B cell (primary cell): ENCODE results near the gene ELF1. TPM values are rescaled to one million over a fixed set of nuclear protein-coding genes. Genes with fewer than 3 reads are reported as not detected.
"Not testable (repeated sequence)": the region's sequence is repeated elsewhere in the genome, so short reads cannot be mapped to it uniquely, and the experiment has no call there.

Experiments
- ATAC-seq: fragments of 200-7000 bp; cut with Tn5 transposase; one replicate; pipeline ENCODE4 v1.10.0; 2021; ENCODE audit warnings: low read depth, mild to moderate bottlenecking, moderate number of reproducible peaks, moderate library complexity
- CTCF ChIA-PET: fragments of 350-600 bp; sonication (Branson Sonifier 250); formaldehyde crosslinking; loops from one replicate; lab custom pipeline; 2021; ENCODE audit warnings: antibody characterized with exemption, inconsistent platforms; lab: Charles Lee
- POLR2A ChIA-PET: fragments of 350-600 bp; sonication (Branson Sonifier 250); formaldehyde crosslinking; loops from one replicate; lab custom pipeline; 2021; ENCODE audit warnings: antibody characterized with exemption; lab: Charles Lee
- DNase-seq: peaks from one replicate; pipeline ENCODE4 v3.0.0; 2013
- H2AFZ ChIP-seq: 2 replicates; pipeline ENCODE4 v1.6.1; 2012; ENCODE audit warnings: mild to moderate bottlenecking, low read depth, low read length; ENCODE audit not compliant: insufficient read depth, poor library complexity, severe bottlenecking
- H3K27ac ChIP-seq, 2 donors: 1 replicate in 1 of 2; 2 replicates in 1 of 2; pipeline ENCODE4 v1.5.1; 2012 to 2013; ENCODE audit warnings: low read length in 2 of 2, mild to moderate bottlenecking in 2 of 2, moderate library complexity in 1 of 2
- H3K27me3 ChIP-seq, 4 experiments: fragments of 200-600 bp in 1 of 4; sonication (generic) in 1 of 4; replicated peaks in 1 of 4; 1 replicate in 2 of 4; 2 replicates in 2 of 4; pipeline versions ENCODE4 v1.6.1 to v1.7.0; 2013 to 2016; ENCODE audit warnings: low read length in 3 of 4, mild to moderate bottlenecking in 2 of 4, mixed read lengths in 1 of 4, moderate library complexity in 1 of 4; ENCODE audit not compliant: insufficient read depth in 4 of 4, control insufficient read depth in 3 of 4; ENCODE audit errors: control extremely low read depth in 1 of 4
- H3K36me3 ChIP-seq, 2 experiments: replicated peaks in 1 of 2; 1 replicate in 1 of 2; 2 replicates in 1 of 2; pipeline versions ENCODE4 v1.6.1 to v1.7.1; 2013; ENCODE audit warnings: low read length in 1 of 2; ENCODE audit not compliant: insufficient read depth in 2 of 2, control insufficient read depth in 1 of 2; ENCODE audit errors: control extremely low read depth in 1 of 2, extremely low read depth in 1 of 2
- H3K4me1 ChIP-seq, 2 donors: fragments of 200-600 bp in 1 of 2; sonication (generic) in 1 of 2; 1 replicate in 1 of 2; 2 replicates in 1 of 2; pipeline versions ENCODE4 v1.5.1 to v1.6.1; 2013 to 2017; ENCODE audit warnings: low read length in 2 of 2; ENCODE audit not compliant: control insufficient read depth in 2 of 2, insufficient read depth in 2 of 2
- H3K4me2 ChIP-seq: replicated peaks from 2 replicates; pipeline ENCODE3; 2012; ENCODE audit warnings: mild to moderate bottlenecking, low read depth, low read length; ENCODE audit not compliant: poor library complexity, severe bottlenecking
- H3K4me3 ChIP-seq, 5 experiments: fragments of 200-600 bp in 1 of 5; sonication (generic) in 1 of 5; 1 replicate in 3 of 5; 2 replicates in 2 of 5; pipeline versions ENCODE4 v1.5.1 to v1.7.0; 2011 to 2016; ENCODE audit warnings: low read length in 4 of 5, mild to moderate bottlenecking in 4 of 5, low read depth in 2 of 5, control low read depth in 1 of 5, moderate library complexity in 1 of 5; ENCODE audit not compliant: insufficient read depth in 1 of 5; ENCODE audit errors: control extremely low read depth in 1 of 5, extremely low read depth in 1 of 5
- H3K79me2 ChIP-seq: fragments of 200-600 bp; sonication (generic); one replicate; pipeline ENCODE4 v1.6.0; 2016; ENCODE audit warnings: low read length; ENCODE audit not compliant: control insufficient read depth, insufficient read depth
- H3K9ac ChIP-seq: fragments of 200-600 bp; sonication (generic); 2 replicates; pipeline ENCODE4 v1.6.1; 2017; ENCODE audit warnings: mild to moderate bottlenecking, low read length, moderate library complexity
- H3K9me3 ChIP-seq, 3 donors: one replicate each; pipeline versions ENCODE4 v1.6.1 to v1.7.1; 2013; ENCODE audit warnings: low read length in 2 of 3; ENCODE audit not compliant: control insufficient read depth in 2 of 3, insufficient read depth in 1 of 3; ENCODE audit errors: control extremely low read depth in 1 of 3
- H4K20me1 ChIP-seq: 2 replicates; pipeline ENCODE4 v1.6.0; 2012; ENCODE audit warnings: mild to moderate bottlenecking, low read length; ENCODE audit not compliant: insufficient read depth, control insufficient read depth, poor library complexity, severe bottlenecking
- H3K27ac Mint-ChIP-seq: one replicate; pipeline ENCODE4 v1.8.0; 2021; ENCODE audit warnings: mixed read lengths
- H3K27me3 Mint-ChIP-seq: one replicate; pipeline ENCODE4 v1.8.0; 2021; ENCODE audit warnings: mixed read lengths
- H3K4me1 Mint-ChIP-seq: one replicate; pipeline ENCODE4 v1.8.0; 2021; ENCODE audit warnings: mixed read lengths
- H3K4me3 Mint-ChIP-seq: one replicate; pipeline ENCODE4 v1.8.0; 2021; ENCODE audit warnings: mixed read lengths
- H3K9me3 Mint-ChIP-seq: one replicate; pipeline ENCODE4 v1.8.0; 2022; ENCODE audit warnings: mixed read lengths; ENCODE audit not compliant: insufficient read depth
- EZH2 ChIP-seq: IDR thresholded peaks from 2 replicates; pipeline ENCODE4 v1.6.1; 2012; ENCODE audit warnings: borderline replicate concordance, low read depth, mild to moderate bottlenecking, moderate library complexity, low read length; ENCODE audit not compliant: insufficient read depth, poor library complexity, severe bottlenecking
- WGBS: methylation state at CpG from one replicate; pipeline ENCODE4 v1.1.5; 2013; ENCODE audit warnings: missing lambda C conversion rate; ENCODE audit not compliant: insufficient coverage; 5-methylcytosine and 5-hydroxymethylcytosine counted together
- intact Hi-C: fragments of 100-400 bp; cut with micrococcal nuclease; formaldehyde crosslinking; loops from one replicate; pipeline ENCODE4 v1.10.0; 2022
- polyA plus RNA-seq: library from polyadenylated mRNA; depleted of rRNA; stranded (reverse); fragments of >200 nt; gene quantifications from 2 replicates; pipeline ENCODE4 v1.2.3, GENCODE V29; 2012
- total RNA-seq, 2 donors: library from RNA; stranded (reverse); fragments of 120-200 nt in 1 of 2; gene quantifications; 1 replicate in 1 of 2; 2 replicates in 1 of 2; pipeline versions ENCODE4 v1.2.3 to v1.2.4, GENCODE V29; 2013 to 2022
- TF ChIP-seq, protein P1 (sequence below): fragments of 200-600 bp; IDR thresholded peaks from one replicate; pipeline ENCODE4 v1.8.0; 2022; ENCODE audit warnings: antibody characterized with exemption, mild to moderate bottlenecking

Gene ELF1
- total and polyA plus RNA-seq, 2 donors (not counting 1 experiment from before 2014, with no cell fraction given) = 62.0 to 186 TPM

DNA sequence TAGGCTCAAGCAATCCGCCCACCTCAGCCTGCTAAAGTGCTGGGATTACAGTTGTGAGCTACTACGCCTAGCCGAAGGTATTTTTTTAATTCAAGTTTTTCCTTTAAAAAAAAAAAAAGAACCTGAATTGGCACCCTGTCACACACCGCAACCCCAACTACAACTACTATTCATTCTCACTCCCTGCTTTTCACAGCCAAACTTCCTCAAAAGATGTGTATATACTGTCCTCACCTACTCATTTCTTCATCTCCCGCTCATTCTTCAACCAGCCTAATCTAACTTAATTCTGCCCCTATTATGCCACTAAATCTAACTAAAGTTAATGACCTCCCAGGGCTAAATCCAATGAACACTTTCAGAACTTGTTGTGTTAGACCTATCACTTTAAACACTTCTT is 29.5 kb upstream of the ELF1 start:
- peaks cover 55% of the 10 kb centered on the region for H3K79me2 ChIP-seq
- POLR2A ChIA-PET = no interaction called here
- no peak overlapping the region for H3K4me2 ChIP-seq

DNA sequence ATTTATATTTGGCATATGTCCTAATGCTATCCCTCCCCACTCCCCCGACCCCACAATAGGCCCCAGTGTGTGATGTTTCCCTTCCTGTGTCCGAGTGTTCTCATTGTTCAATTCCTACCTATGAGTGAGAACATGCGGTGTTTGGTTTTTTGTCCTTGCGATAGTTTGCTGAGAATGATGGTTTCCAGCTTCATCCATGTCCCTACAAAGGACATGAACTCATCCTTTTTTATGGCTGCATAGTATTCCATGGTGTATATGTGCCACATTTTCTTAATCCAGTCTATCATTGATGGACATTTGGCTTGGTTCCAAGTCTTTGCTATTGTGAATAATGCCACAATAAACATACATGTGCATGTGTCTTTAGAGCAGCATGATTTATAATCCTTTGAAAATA is 23.3 kb upstream of the ELF1 start:
- H3K27ac Mint-ChIP-seq = not testable (repeated sequence)

More for the DNA sequence above, 29.5 kb upstream of the ELF1 start:
- no peak overlapping the region for H3K27ac ChIP-seq
- Mint-ChIP-seq H3K27me3 (no peaks in the 10 kb centered on the region), H3K27ac (no peak overlapping the region), H3K4me3 (no peak overlapping the region), H3K9me3 (no peaks in the 10 kb centered on the region), H3K4me1 (peaks cover 27% of the 10 kb centered on the region)
- TF ChIP-seq, protein P1, sequence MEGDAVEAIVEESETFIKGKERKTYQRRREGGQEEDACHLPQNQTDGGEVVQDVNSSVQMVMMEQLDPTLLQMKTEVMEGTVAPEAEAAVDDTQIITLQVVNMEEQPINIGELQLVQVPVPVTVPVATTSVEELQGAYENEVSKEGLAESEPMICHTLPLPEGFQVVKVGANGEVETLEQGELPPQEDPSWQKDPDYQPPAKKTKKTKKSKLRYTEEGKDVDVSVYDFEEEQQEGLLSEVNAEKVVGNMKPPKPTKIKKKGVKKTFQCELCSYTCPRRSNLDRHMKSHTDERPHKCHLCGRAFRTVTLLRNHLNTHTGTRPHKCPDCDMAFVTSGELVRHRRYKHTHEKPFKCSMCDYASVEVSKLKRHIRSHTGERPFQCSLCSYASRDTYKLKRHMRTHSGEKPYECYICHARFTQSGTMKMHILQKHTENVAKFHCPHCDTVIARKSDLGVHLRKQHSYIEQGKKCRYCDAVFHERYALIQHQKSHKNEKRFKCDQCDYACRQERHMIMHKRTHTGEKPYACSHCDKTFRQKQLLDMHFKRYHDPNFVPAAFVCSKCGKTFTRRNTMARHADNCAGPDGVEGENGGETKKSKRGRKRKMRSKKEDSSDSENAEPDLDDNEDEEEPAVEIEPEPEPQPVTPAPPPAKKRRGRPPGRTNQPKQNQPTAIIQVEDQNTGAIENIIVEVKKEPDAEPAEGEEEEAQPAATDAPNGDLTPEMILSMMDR = no peak
- TF ChIP-seq EZH2 = no peak
- intact Hi-C loops = no loop called here
- no peak overlapping the region for H2AFZ ChIP-seq
- H3K9ac ChIP-seq = no peak overlapping the region
- H3K4me3 ChIP-seq = no peak overlapping the region
- 100% methylated on average over 5 of the region's 5 CpGs for WGBS
- DNase-seq (no peak), ATAC-seq (no peak)
- no peaks in the 10 kb centered on the region for H3K27me3 ChIP-seq
- peaks cover 0 to 6% (median 0%) of the 10 kb centered on the region in 3 donors for H3K9me3 ChIP-seq
- no peaks in the 10 kb centered on the region for H4K20me1 ChIP-seq
- H3K4me1 ChIP-seq = peaks cover 19 to 21% of the 10 kb centered on the region in 2 donors
- CTCF ChIA-PET = interaction anchor here (0.9 to 1.8 kb wide), 2 partner anchors 9 to 25 kb away, joined by 4 to 5 read pairs; no protein-coding TSS in a partner anchor
- no peaks in the 10 kb centered on the region for H3K36me3 ChIP-seq

More for the DNA sequence above, 23.3 kb upstream of the ELF1 start:
- H3K4me3 Mint-ChIP-seq, H3K4me2 ChIP-seq, H3K9ac ChIP-seq, DNase-seq, H4K20me1 ChIP-seq, H3K4me3 ChIP-seq, H3K4me1 ChIP-seq, H3K9me3 Mint-ChIP-seq, H3K36me3 ChIP-seq, H3K9me3 ChIP-seq, H2AFZ ChIP-seq, ATAC-seq, H3K27ac ChIP-seq, H3K27me3 Mint-ChIP-seq, H3K27me3 ChIP-seq, POLR2A ChIA-PET, intact Hi-C loops: not testable (repeated sequence)
- no CpG with 5 or more reads among the region's 4 CpGs for WGBS
- peaks cover 22% of the 10 kb centered on the region for H3K79me2 ChIP-seq
- CTCF ChIA-PET = interaction anchor here (1.0 kb wide), 1 partner anchor 68 kb away, joined by 3 read pairs; no protein-coding TSS in a partner anchor
- H3K4me1 Mint-ChIP-seq = peaks cover 13% of the 10 kb centered on the region
